Measurements from ENCODE around the gene NUP85.
"Not testable (repeated sequence)": the region's sequence is repeated elsewhere in the genome, so short reads cannot be mapped to it uniquely, and the experiment has no call there.

Gene NUP85

GRCh38 chr17:75199886-75200618, 5.4 kb upstream of the NUP85 start:
- no peak for DNase-seq (ENCODE audit: low read depth)

DNA sequence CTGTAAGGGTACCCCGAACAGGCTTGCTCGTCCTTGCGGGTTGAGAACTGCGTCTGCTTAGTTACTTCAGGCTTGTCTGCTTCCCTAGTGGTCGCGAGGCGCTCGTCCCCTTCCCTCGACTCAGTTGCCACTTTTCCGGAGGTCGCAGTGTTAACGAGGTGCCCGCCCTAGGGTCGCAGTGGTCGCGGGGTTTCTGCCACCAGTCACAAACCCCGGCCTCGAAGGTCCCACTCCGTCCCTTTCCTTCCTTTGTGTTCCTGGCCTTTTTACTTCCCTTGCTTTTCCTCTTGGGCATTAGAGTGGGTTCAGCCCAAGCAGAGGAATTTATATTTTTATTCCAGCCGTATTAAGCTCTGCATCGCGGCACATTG, 299 bp downstream of the NUP85 start:
- no peak for DNase-seq (ENCODE audit: low read depth)

DNA sequence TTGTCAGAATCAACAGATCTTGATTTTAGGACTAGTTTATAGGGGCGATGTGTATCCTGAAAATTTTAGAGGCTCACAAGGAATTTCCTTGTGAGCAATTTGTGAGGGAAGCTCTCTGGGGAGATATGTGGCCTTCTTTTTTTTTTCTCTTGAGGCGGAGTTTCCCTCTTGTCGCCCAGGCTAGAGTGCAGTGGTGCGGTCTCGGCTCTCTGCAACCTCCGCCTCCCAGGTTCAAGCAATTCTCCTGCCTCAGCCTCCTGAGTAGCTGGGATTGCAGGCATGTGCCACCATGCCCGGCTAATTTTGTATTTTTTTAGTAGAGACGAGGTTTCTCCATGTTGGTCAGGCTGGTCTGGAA, 1.6 kb downstream of the NUP85 start:
- not testable (repeated sequence) for DNase-seq (ENCODE audit: low read depth)

DNA sequence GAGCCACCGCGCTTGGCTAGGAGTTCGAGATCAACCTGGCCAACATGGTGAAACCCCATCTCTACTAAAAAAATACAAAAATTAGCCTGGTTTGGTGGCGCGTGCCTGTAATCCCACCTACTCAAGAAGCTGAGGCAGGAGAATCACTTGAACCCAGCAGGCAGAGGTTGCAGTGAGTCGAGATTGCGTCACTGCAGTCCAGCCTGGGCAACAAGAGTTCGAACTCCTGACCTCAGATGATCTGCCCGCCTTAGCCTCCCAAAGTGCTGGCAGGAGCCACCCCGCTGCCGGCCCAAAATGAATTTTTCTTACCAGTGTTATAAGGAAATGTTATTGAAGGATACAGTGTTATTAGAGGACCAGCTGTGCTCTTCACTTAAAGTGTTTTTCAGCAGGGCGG, 2.3 kb downstream of the NUP85 start:
- no peak for DNase-seq (ENCODE audit: low read depth)

DNA sequence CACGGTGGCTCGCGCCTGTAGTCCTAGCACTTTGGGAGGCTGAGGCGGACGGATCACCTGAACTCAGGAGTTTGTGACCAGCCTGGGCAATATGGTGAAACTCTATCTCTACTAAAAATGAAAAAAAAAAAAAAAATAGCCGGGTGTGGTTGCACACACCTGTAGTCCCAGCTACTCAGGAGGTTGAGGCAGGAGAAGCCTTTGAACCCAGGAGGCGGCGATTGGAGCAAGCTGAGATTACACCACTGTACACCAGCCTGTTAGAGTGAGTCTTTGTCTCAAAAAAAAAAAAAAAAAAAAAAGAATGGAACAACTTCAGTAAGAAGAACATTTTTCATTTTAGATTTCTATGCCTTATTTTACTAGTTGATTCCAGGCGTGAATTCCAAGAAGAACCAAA, 2.7 kb downstream of the NUP85 start:
- DNase-seq (ENCODE audit: low read depth), result no peak

GRCh38 chr17:75209061-75209460, 3.6 kb downstream of the NUP85 start:
- no peak for DNase-seq (ENCODE audit: low read depth)

DNA sequence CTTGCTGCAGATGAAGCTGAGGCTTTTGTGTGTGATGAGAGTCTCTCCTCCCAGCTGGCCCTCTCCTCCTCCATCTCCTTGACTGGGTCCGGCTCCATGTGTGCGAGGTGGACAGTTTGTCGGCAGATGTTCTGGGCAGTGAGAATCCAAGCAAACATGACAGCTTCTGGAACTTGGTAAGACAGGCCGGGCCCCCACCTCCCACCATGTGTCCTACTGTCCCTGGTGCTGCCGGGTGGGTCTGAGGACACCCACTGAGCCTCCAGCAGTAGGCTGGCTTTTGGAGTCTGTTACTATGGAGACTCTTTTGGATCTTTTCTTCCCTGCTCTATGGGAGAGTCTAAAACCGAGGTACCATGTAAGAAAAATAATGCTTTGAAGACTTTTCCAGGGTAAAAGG, 12.7 kb downstream of the NUP85 start:
- DNase-seq (ENCODE audit: low read depth), result no peak

DNA sequence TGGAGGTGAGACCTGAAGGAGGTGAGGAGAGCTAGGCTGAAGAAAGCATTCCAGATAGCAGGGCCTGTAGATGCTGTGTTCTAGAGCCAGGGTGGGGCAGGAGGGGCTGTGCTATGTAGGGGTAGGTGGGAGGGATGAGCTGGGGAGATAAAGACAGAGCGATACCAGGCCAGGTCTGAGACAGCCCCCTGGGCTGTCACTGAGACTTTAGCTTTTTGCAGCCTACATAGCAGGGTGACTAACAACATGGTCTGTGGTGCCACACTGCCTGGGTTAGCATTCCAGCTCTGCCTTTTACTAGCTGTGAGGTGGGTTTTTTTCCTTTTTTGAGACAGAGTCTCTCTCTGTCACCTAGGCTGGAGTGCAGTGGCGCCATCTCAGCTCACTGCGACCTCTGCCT, 14.3 kb downstream of the NUP85 start:
- DNase-seq (ENCODE audit: low read depth), result no peak

DNA sequence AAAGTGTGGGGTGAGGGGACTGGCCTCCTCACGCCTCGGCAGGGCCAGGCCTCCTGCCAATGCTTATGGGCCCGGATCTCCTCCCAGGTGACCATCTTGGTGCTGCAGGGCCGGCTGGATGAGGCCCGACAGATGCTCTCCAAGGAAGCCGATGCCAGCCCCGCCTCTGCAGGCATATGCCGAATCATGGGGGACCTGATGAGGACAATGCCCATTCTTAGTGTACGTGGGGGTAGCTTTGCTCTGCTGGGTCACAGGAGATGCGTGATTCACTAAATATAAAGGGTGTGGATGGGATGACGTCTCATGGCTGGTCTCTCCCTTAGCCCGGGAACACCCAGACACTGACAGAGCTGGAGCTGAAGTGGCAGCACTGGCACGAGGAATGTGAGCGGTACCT, 19.5 kb downstream of the NUP85 start:
- DNase-seq (ENCODE audit: low read depth), result no peak

GRCh38 chr17:75227729-75228128, 22.2 kb downstream of the NUP85 start:
- DNase-seq (ENCODE audit: low read depth), result no peak

DNA sequence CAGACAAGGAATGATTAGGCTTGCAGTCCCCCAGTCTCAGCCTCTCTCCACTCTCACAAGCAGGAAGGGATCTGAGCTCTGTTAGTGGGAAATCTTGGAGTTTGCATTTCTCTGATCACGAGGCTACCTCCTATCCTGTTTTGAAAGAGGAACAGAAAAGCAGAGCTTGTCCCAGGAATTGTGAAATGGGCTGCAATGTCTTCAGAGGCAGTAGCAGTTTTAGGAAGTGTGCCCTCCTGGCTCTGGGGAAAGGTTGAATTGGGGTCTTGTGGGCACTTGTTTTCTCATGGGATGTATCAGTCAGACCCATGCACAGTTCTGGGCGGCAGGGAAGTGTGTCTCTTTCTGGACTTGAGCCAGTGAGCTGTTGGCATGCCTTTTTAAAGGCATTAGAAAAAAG, 22.8 kb downstream of the NUP85 start:
- no peak for DNase-seq (ENCODE audit: low read depth)

DNA sequence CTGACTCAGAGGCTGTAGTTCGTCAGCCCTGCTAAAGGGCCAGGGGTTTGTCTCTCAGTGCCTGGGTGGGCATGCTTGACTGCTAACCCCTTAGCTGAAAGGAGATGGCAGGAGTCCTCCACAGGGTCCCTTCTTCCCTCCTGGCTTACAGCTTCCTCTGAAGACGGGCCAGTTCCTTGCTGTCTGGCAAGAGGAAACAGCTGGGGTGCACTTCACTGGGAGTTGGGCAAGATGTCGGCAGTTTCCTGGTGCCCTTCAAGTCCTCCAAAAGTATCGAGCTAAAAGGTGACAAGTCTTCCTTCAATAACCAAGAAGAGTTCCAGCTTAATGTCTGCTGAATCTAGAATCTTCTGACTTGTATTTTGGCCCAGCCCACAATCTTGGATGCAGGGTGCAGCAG, 23.4 kb downstream of the NUP85 start:
- DNase-seq (ENCODE audit: low read depth), result no peak

- no peak for DNase-seq (ENCODE audit: low read depth)
These were observed 25.6 kb downstream of the NUP85 start for GRCh38 chr17:75231071-75231470.

DNA sequence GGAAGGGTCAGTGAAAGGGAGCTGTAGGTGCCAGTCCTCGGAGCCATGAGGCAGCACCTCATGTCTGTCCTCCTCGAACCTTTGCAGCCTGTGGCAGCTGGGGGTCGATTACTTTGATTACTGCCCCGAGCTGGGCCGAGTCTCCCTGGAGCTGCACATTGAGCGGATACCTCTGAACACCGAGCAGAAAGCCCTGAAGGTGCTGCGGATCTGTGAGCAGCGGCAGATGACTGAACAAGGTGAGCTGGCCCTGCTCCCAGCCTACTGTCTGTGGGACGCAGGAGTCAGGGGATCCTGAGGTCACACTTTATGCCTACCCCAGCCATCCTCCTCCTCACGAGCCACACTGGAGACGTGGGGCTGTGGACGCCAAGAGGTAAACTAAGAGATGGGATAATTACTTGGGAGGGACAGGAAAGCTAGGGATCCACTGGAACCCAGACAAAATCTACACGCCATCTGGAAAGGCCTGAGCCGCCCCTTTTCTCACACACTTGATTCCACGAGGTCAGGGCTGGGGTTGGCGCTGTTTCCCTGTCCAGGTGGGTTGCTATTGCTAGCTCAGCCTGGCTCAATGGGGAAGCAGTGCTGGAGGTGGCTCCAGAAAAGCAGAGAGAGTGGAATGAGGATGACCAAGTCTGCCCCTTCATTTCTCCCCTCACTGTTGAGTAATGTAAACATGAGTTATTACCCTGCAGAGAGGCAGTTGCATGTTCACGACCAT, 26.4 kb downstream of the NUP85 start:
- no peak for DNase-seq (ENCODE audit: low read depth)

DNA sequence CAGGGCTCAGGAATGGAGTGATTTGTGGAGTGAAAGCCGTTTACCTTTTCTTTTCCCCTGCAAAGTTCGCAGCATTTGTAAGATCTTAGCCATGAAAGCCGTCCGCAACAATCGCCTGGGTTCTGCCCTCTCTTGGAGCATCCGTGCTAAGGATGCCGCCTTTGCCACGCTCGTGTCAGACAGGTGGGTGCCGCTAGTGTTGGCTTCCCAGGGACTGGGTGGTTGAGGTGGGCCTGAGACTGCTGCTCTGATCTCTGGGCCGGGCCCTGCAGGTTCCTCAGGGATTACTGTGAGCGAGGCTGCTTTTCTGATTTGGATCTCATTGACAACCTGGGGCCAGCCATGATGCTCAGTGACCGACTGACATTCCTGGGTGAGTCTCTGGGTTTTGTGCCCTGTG, 27.3 kb downstream of the NUP85 start:
- no peak for DNase-seq (ENCODE audit: low read depth)

- DNase-seq (ENCODE audit: low read depth), result no peak
These were observed 31.9 kb downstream of the NUP85 start for GRCh38 chr17:75237100-75238014.

- DNase-seq (ENCODE audit: low read depth), result no peak
These were observed 32.6 kb downstream of the NUP85 start for GRCh38 chr17:75238020-75238580.

- DNase-seq (ENCODE audit: low read depth), result peak; percentile 46
These were observed 33.3 kb downstream of the NUP85 start for GRCh38 chr17:75238684-75239191.

- no peak for DNase-seq (ENCODE audit: low read depth)
These were observed 33.7 kb downstream of the NUP85 start for GRCh38 chr17:75239214-75239613.

DNA sequence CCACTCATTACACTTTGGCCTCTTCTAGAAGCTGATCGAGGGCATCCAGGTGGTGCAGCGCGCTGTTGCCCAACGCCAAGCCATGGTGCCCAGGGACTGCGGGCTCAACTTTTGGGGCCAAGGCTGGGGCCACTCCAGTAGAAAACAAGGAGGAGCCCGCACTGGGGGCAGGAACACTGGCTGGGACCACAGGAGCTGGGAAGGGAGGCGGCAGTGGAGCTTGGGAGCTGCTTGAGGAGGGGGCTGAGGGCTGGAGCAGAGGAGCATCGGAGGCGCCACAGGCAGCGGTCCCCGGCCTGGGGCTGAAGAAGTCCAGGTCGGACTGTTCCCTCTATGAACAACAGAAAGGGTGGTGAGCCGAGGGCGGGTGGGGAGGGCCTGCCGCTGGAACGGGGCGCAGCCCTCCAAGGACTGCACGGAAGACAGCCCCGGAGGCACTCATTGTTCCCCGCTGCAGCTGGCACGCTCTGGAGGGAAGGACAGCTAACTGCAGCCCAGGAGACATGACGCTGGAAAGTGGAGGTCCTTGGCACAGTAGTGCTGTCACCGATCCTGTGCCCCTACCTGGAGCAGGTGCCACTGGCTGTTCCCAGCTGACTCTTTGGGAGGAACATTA, 34.4 kb downstream of the NUP85 start:
- DNase-seq (ENCODE audit: low read depth), result no peak

DNA sequence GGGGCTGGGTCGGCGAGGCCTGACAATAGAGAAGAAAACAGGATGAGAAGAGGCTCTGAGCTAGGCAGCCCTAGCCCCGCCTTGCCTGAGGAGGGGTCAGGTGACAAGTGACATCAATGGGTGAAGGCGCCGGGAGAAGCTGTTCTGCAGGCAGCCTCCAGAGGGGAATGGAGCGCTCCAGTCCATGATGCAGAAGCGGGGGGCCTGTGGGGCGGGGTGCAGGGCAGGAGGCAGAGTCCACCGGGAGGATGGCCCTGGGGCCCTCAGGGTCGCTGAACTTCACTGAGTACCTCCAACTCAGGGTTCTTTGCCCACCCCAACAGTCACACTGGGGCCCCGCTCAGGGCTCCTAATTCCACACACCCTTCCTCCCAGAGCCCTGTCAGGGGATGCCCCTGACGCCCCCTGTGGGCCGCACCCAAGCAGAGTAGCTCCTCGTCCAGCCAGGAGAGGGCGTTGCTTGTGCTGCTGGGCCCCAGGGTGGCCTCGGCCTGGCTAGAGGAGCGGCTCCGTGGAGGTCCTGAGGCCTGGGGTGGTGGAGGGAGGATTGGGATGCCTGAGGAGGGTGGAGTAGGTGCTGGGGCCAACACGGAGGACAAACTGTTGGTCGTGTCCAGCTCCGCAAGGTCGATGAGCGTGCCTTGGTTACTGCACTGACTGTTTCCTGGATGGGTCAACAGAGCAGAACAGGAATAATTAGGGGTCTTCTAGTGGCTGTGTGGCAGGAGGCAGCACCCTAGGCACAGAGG, 35.1 kb downstream of the NUP85 start:
- no peak for DNase-seq (ENCODE audit: low read depth)

Data from T follicular helper cell (primary cell).